ENCODE data around the gene UTF1.

- TF ChIP-seq POLR2AphosphoS5 (IDR thresholded peaks at IDR 0.05; ENCODE audit: low read depth, low read length) (no peak), POLR2A (IDR thresholded peaks at IDR 0.05; ENCODE audit: low read depth, low read length) (no peak)
Observed at GRCh38 chr10:133235932-133236331, 5.9 kb downstream of the UTF1 start.

All from GM12892 (cell line).